Chondrocyte (in vitro differentiated cells): ENCODE data around the gene GRIN2C. TPM values are rescaled to one million over a fixed set of nuclear protein-coding genes. Genes with fewer than 3 reads are reported as not detected.

Source experiments
- DNase-seq: peaks from one replicate; pipeline ENCODE4 v3.0.0; 2021; ENCODE audit warnings: mixed read lengths, low spot score
- H3K27ac Mint-ChIP-seq: one replicate; pipeline ENCODE4 v1.8.0; 2021; ENCODE audit warnings: mild to moderate bottlenecking, moderate library complexity, mixed read lengths; ENCODE audit not compliant: unreplicated experiment
- H3K27me3 Mint-ChIP-seq: 2 replicates; pipeline ENCODE4 v1.8.0; 2021; ENCODE audit warnings: low read depth, mixed read lengths
- H3K36me3 Mint-ChIP-seq: 2 replicates; pipeline ENCODE4 v1.8.0; 2021; ENCODE audit warnings: low read depth, mixed read lengths
- H3K4me1 Mint-ChIP-seq: 2 replicates; pipeline ENCODE4 v1.8.0; 2021; ENCODE audit warnings: low read depth, mild to moderate bottlenecking, mixed read lengths
- H3K4me3 Mint-ChIP-seq: one replicate; pipeline ENCODE4 v1.8.0; 2021; ENCODE audit warnings: mild to moderate bottlenecking, moderate library complexity, mixed read lengths; ENCODE audit not compliant: unreplicated experiment
- H3K9me3 Mint-ChIP-seq: 2 replicates; pipeline ENCODE4 v1.8.0; 2021; ENCODE audit warnings: low read depth, mixed read lengths
- total RNA-seq: library from RNA; stranded (reverse); gene quantifications from 3 replicates; pipeline ENCODE4 v1.2.1, GENCODE V29; 2021
- TF ChIP-seq, protein P1 (sequence below): fragments of 200-600 bp; sonication (generic); IDR thresholded peaks from 2 replicates; pipeline ENCODE4 v1.5.0; 2021; ENCODE audit warnings: antibody characterized with exemption, mild to moderate bottlenecking, moderate library complexity

The GRIN2C gene
- total RNA-seq, 1 donor from 2014 or later, result 0.07 TPM

DNA sequence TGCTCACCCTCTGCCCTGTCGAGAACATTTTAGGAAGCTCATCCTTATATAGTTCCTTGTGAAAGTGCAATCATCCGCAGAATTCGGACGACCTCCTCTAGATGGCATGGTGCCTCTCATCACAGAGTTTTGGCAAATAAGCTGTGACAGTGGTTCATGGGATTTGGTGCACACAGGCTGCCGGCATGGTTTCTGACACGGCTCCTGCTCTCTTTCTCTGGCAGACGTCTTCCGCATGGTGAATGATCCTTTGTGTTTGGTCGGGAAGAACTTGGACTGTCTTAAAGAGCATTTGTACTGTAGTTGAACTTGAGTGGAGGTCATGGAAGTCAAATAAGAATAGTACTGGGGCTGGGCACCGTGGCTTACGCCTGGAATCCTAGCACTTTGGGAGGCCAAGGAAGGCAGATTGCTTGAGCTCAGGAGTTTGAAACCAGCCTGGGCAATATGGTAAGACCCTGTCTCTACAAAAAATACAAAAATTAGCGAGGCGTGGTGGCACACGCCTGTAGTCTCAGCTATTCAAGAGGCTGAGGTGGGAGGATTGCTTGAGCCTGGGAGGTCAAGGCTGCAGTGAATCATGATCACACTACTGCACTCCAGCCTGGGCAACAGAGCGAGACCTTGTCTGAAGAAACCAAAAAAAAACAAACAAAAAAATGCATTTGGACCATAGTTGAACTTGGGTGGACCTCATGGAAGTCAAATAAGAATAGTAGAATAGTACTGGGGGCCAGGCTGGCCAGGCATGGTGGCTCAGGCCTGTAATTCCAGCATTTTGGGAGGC lies 48.8 kb downstream of the GRIN2C start:
- Mint-ChIP-seq H3K27me3 (no peaks in the 10 kb centered on the region), H3K9me3 (no peaks in the 10 kb centered on the region), H3K4me1 (no peaks in the 10 kb centered on the region), H3K4me3 (no peak overlapping the region), H3K36me3 (peaks cover 18% of the 10 kb centered on the region), H3K27ac (no peak overlapping the region)
- no peak for DNase-seq
- TF ChIP-seq, protein P1, sequence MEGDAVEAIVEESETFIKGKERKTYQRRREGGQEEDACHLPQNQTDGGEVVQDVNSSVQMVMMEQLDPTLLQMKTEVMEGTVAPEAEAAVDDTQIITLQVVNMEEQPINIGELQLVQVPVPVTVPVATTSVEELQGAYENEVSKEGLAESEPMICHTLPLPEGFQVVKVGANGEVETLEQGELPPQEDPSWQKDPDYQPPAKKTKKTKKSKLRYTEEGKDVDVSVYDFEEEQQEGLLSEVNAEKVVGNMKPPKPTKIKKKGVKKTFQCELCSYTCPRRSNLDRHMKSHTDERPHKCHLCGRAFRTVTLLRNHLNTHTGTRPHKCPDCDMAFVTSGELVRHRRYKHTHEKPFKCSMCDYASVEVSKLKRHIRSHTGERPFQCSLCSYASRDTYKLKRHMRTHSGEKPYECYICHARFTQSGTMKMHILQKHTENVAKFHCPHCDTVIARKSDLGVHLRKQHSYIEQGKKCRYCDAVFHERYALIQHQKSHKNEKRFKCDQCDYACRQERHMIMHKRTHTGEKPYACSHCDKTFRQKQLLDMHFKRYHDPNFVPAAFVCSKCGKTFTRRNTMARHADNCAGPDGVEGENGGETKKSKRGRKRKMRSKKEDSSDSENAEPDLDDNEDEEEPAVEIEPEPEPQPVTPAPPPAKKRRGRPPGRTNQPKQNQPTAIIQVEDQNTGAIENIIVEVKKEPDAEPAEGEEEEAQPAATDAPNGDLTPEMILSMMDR, result no peak

DNA sequence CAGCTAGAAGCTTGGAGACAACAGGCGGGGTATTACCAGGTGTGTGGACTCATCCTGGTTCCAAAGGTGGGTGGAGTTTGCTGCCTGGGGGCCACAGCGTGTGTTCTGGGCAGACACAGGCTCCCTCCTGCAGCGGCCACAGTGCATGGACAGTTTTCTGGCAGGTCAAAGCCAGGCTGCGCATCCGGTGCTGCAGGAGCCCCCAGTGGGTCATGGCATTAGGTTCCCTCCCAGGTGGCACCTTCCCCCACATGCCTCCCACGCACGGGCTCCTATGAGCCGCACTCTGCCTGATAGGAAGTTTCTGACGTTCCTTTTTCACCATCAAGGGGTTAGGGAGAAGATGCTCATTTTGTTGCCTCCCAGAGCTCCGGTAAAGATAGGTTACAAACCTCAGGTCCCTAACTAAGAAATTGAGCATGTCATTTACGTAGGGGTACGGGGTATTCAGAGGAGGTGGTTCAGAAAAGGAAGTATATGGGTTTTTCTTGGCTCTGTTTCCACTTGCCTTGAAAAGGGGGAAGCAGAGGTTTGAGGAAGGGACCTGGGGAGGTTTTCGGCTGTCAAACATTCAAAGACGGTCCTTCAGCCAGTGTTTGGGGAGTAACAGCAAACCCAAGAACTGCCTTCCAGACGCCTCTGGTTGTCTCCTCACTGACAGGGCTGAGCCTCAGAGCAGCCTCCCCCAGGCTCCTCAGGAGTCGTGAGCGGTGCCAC lies 50.8 kb downstream of the GRIN2C start:
- no peak for DNase-seq
- no peak overlapping the region for H3K27ac Mint-ChIP-seq
- H3K4me1 Mint-ChIP-seq, result no peaks in the 10 kb centered on the region
- TF ChIP-seq, protein P1, result no peak
- no peak overlapping the region for H3K4me3 Mint-ChIP-seq
- peaks cover 21% of the 10 kb centered on the region for H3K36me3 Mint-ChIP-seq
- H3K27me3 Mint-ChIP-seq, result no peaks in the 10 kb centered on the region
- H3K9me3 Mint-ChIP-seq, result no peaks in the 10 kb centered on the region

DNA sequence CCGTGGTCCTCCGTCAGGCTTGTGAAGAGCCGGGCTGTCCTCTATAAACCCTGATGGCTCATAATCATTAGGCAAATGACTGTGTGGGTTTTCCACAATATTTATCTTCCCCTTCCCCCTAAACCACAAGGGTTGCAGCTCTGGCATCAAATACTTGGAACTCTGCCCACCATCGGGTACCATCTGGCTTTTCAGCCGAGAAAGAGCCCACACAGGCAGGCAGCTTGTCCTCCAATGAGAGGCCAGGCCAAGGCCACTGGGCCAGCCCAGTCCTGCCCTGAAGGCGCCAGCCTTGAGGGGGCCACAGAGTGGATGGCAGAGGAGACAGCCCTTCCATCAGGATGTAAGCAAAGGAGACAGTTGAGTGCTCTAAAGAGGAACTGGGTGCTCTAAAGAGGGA lies 51.8 kb downstream of the GRIN2C start:
- DNase-seq, result no peak
- Mint-ChIP-seq H3K4me3 (no peak overlapping the region), H3K27ac (no peak overlapping the region), H3K4me1 (no peaks in the 10 kb centered on the region), H3K9me3 (no peaks in the 10 kb centered on the region), H3K27me3 (no peaks in the 10 kb centered on the region), H3K36me3 (peaks cover 21% of the 10 kb centered on the region)
- TF ChIP-seq, protein P1, result no peak

DNA sequence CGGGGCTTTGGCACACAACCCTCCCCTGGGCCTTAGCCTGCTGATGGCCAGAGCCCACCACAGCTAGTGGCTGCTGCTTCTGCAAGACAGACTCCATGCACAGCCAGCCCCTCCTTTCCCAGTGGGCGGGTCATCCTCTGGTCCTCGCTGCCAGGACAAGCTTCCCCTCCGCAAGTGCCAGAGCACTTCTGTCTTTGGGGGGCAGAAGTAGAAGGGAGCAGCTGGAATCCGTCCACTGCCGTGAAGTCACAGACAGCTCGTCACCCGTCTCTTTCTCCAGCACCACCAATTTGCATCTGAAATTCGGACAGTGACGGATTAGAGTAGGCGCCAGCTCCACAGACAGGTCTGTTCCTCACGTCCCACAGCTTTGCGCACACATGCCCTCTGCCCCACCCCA lies 52.2 kb downstream of the GRIN2C start:
- H3K27me3 Mint-ChIP-seq, result no peaks in the 10 kb centered on the region
- no peaks in the 10 kb centered on the region for H3K9me3 Mint-ChIP-seq
- no peak overlapping the region for H3K27ac Mint-ChIP-seq
- DNase-seq, result no peak
- H3K36me3 Mint-ChIP-seq, result peaks cover 19% of the 10 kb centered on the region
- TF ChIP-seq, protein P1, result no peak
- no peak overlapping the region for H3K4me3 Mint-ChIP-seq
- H3K4me1 Mint-ChIP-seq, result no peaks in the 10 kb centered on the region

DNA sequence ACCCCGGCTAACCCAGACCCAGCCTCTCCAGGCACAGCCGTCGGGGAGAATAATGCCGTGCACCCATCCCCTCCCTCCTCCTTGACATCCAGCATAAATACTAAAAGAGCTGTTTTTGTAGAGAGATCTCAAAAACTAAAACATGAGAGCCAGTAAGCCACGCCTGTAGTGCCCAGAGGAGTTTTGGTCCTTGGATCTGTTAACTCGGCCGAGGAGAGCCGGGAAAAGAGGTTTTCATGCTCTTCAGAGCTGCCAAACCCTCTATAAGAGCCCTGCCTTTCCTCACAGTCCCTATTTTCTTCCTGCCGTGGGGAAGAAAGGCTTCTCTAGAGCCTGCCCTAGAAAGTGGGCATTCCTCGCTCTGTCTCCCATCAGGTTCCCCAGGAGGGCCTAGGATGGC lies 53.4 kb downstream of the GRIN2C start:
- Mint-ChIP-seq H3K4me3 (no peak overlapping the region), H3K27ac (no peak overlapping the region), H3K4me1 (no peaks in the 10 kb centered on the region), H3K27me3 (no peaks in the 10 kb centered on the region), H3K36me3 (peaks cover 19% of the 10 kb centered on the region), H3K9me3 (no peaks in the 10 kb centered on the region)
- TF ChIP-seq, protein P1, result no peak
- DNase-seq, result no peak
